Measurements from ENCODE around the gene PRKN.

The PRKN gene

GRCh38 chr6:161815965-161816364 is 911.6 kb downstream of the PRKN start:
- Histone ChIP-seq H3K36me3 (ENCODE audit: control insufficient read depth, insufficient read depth, low read length) (no peaks in the 10 kb centered on the region), H3K27ac (ENCODE audit: low read depth, low read length, severe bottlenecking) (no peak overlapping the region), H3K9me3 (ENCODE audit: control insufficient read depth, low read length) (no peaks in the 10 kb centered on the region), H3K4me3 (ENCODE audit: extremely low read depth, insufficient read depth, low read length, poor library complexity, severe bottlenecking) (no peak overlapping the region), H3K4me1 (ENCODE audit: control insufficient read depth, insufficient read depth, low read length, poor library complexity, severe bottlenecking) (no peaks in the 10 kb centered on the region)
- 66 to 90% methylated on average over 2 to 4 of the region's 4 CpGs for WGBS, 2 experiments (ENCODE audit: insufficient coverage in 2 of 2)

GRCh38 chr6:161813156-161813555 is 914.4 kb downstream of the PRKN start:
- WGBS, 2 experiments (ENCODE audit: insufficient coverage in 2 of 2) = 95 to 96% methylated on average over 4 to 8 of the region's 8 CpGs

GRCh38 chr6:161809971-161810370 is 917.6 kb downstream of the PRKN start:
- WGBS, 2 experiments (ENCODE audit: insufficient coverage in 2 of 2) = no CpG with 5 or more reads among the region's 2 CpGs
- no peak overlapping the region for H3K27ac ChIP-seq (ENCODE audit: low read depth, low read length, severe bottlenecking)

More at GRCh38 chr6:161813156-161813555, 914.4 kb downstream of the PRKN start:
- H3K27ac ChIP-seq (ENCODE audit: low read depth, low read length, severe bottlenecking) = no peak overlapping the region
- H3K36me3 ChIP-seq (ENCODE audit: control insufficient read depth, insufficient read depth, low read length) = no peaks in the 10 kb centered on the region
- H3K4me1 ChIP-seq (ENCODE audit: control insufficient read depth, insufficient read depth, low read length, poor library complexity, severe bottlenecking) = no peaks in the 10 kb centered on the region
- H3K4me3 ChIP-seq (ENCODE audit: extremely low read depth, insufficient read depth, low read length, poor library complexity, severe bottlenecking) = no peak overlapping the region
- H3K9me3 ChIP-seq (ENCODE audit: control insufficient read depth, low read length) = no peaks in the 10 kb centered on the region

GRCh38 chr6:161804838-161805237 is 922.7 kb downstream of the PRKN start:
- no peaks in the 10 kb centered on the region for H3K36me3 ChIP-seq (ENCODE audit: control insufficient read depth, insufficient read depth, low read length)
- H3K4me1 ChIP-seq (ENCODE audit: control insufficient read depth, insufficient read depth, low read length, poor library complexity, severe bottlenecking) = no peaks in the 10 kb centered on the region
- H3K9me3 ChIP-seq (ENCODE audit: control insufficient read depth, low read length) = no peaks in the 10 kb centered on the region
- H3K27ac ChIP-seq (ENCODE audit: low read depth, low read length, severe bottlenecking) = no peak overlapping the region
- H3K4me3 ChIP-seq (ENCODE audit: extremely low read depth, insufficient read depth, low read length, poor library complexity, severe bottlenecking) = no peak overlapping the region
- no CpG with 5 or more reads among the region's 1 CpG for WGBS, 2 experiments (ENCODE audit: insufficient coverage in 2 of 2)

More at GRCh38 chr6:161809971-161810370, 917.6 kb downstream of the PRKN start:
- H3K36me3 ChIP-seq (ENCODE audit: control insufficient read depth, insufficient read depth, low read length) = no peaks in the 10 kb centered on the region
- no peaks in the 10 kb centered on the region for H3K4me1 ChIP-seq (ENCODE audit: control insufficient read depth, insufficient read depth, low read length, poor library complexity, severe bottlenecking)
- no peak overlapping the region for H3K4me3 ChIP-seq (ENCODE audit: extremely low read depth, insufficient read depth, low read length, poor library complexity, severe bottlenecking)
- no peaks in the 10 kb centered on the region for H3K9me3 ChIP-seq (ENCODE audit: control insufficient read depth, low read length)

- no peak overlapping the region for H3K27ac ChIP-seq (ENCODE audit: low read depth, low read length, severe bottlenecking)
- no peaks in the 10 kb centered on the region for H3K4me1 ChIP-seq (ENCODE audit: control insufficient read depth, insufficient read depth, low read length, poor library complexity, severe bottlenecking)
- H3K9me3 ChIP-seq (ENCODE audit: control insufficient read depth, low read length) = no peaks in the 10 kb centered on the region
- no peaks in the 10 kb centered on the region for H3K36me3 ChIP-seq (ENCODE audit: control insufficient read depth, insufficient read depth, low read length)
- WGBS, 2 experiments (ENCODE audit: insufficient coverage in 2 of 2) = 96 to 97% methylated on average over 3 of the region's 3 CpGs
- H3K4me3 ChIP-seq (ENCODE audit: extremely low read depth, insufficient read depth, low read length, poor library complexity, severe bottlenecking) = no peak overlapping the region
Observed at GRCh38 chr6:161803131-161803530, 924.4 kb downstream of the PRKN start.

- Histone ChIP-seq H3K9me3 (ENCODE audit: control insufficient read depth, low read length) (no peaks in the 10 kb centered on the region), H3K27ac (ENCODE audit: low read depth, low read length, severe bottlenecking) (no peak overlapping the region), H3K36me3 (ENCODE audit: control insufficient read depth, insufficient read depth, low read length) (no peaks in the 10 kb centered on the region), H3K4me3 (ENCODE audit: extremely low read depth, insufficient read depth, low read length, poor library complexity, severe bottlenecking) (no peak overlapping the region), H3K4me1 (ENCODE audit: control insufficient read depth, insufficient read depth, low read length, poor library complexity, severe bottlenecking) (no peaks in the 10 kb centered on the region)
- 87 to 94% methylated on average over 6 of the region's 8 CpGs for WGBS, 2 experiments (ENCODE audit: insufficient coverage in 2 of 2)
Observed at GRCh38 chr6:161802231-161802630, 925.3 kb downstream of the PRKN start.

- Histone ChIP-seq H3K9me3 (ENCODE audit: control insufficient read depth, low read length) (no peaks in the 10 kb centered on the region), H3K4me1 (ENCODE audit: control insufficient read depth, insufficient read depth, low read length, poor library complexity, severe bottlenecking) (no peaks in the 10 kb centered on the region), H3K36me3 (ENCODE audit: control insufficient read depth, insufficient read depth, low read length) (no peaks in the 10 kb centered on the region), H3K27ac (ENCODE audit: low read depth, low read length, severe bottlenecking) (no peak overlapping the region), H3K4me3 (ENCODE audit: extremely low read depth, insufficient read depth, low read length, poor library complexity, severe bottlenecking) (no peak overlapping the region)
- WGBS, 2 experiments (ENCODE audit: insufficient coverage in 2 of 2) = 73 to 74% methylated on average over 6 to 7 of the region's 7 CpGs
Observed at GRCh38 chr6:161798844-161799394, 928.6 kb downstream of the PRKN start.

- Histone ChIP-seq H3K9me3 (ENCODE audit: control insufficient read depth, low read length) (no peaks in the 10 kb centered on the region), H3K4me1 (ENCODE audit: control insufficient read depth, insufficient read depth, low read length, poor library complexity, severe bottlenecking) (no peaks in the 10 kb centered on the region), H3K27ac (ENCODE audit: low read depth, low read length, severe bottlenecking) (no peak overlapping the region), H3K4me3 (ENCODE audit: extremely low read depth, insufficient read depth, low read length, poor library complexity, severe bottlenecking) (no peak overlapping the region), H3K36me3 (ENCODE audit: control insufficient read depth, insufficient read depth, low read length) (no peaks in the 10 kb centered on the region)
- WGBS, 2 experiments (ENCODE audit: insufficient coverage in 2 of 2) = no CpG with 5 or more reads among the region's 1 CpG
Observed at GRCh38 chr6:161796681-161797080, 930.9 kb downstream of the PRKN start.

- Histone ChIP-seq H3K9me3 (ENCODE audit: control insufficient read depth, low read length) (no peaks in the 10 kb centered on the region), H3K4me3 (ENCODE audit: extremely low read depth, insufficient read depth, low read length, poor library complexity, severe bottlenecking) (no peak overlapping the region), H3K4me1 (ENCODE audit: control insufficient read depth, insufficient read depth, low read length, poor library complexity, severe bottlenecking) (no peaks in the 10 kb centered on the region), H3K36me3 (ENCODE audit: control insufficient read depth, insufficient read depth, low read length) (no peaks in the 10 kb centered on the region), H3K27ac (ENCODE audit: low read depth, low read length, severe bottlenecking) (no peak overlapping the region)
- 75 to 100% methylated on average over 4 of the region's 8 CpGs for WGBS, 2 experiments (ENCODE audit: insufficient coverage in 2 of 2)
Observed at GRCh38 chr6:161792851-161793493, 934.6 kb downstream of the PRKN start.

GRCh38 chr6:161788531-161788930 is 939.0 kb downstream of the PRKN start:
- 94 to 100% methylated on average over 3 of the region's 4 CpGs for WGBS, 2 experiments (ENCODE audit: insufficient coverage in 2 of 2)
- Histone ChIP-seq H3K4me3 (ENCODE audit: extremely low read depth, insufficient read depth, low read length, poor library complexity, severe bottlenecking) (no peak overlapping the region), H3K27ac (ENCODE audit: low read depth, low read length, severe bottlenecking) (no peak overlapping the region), H3K9me3 (ENCODE audit: control insufficient read depth, low read length) (no peaks in the 10 kb centered on the region), H3K36me3 (ENCODE audit: control insufficient read depth, insufficient read depth, low read length) (no peaks in the 10 kb centered on the region), H3K4me1 (ENCODE audit: control insufficient read depth, insufficient read depth, low read length, poor library complexity, severe bottlenecking) (no peaks in the 10 kb centered on the region)

GRCh38 chr6:161772176-161772575 is 955.4 kb downstream of the PRKN start:
- no peaks in the 10 kb centered on the region for H3K36me3 ChIP-seq (ENCODE audit: control insufficient read depth, insufficient read depth, low read length)
- WGBS, 2 experiments (ENCODE audit: insufficient coverage in 2 of 2) = 84 to 90% methylated on average over 4 to 7 of the region's 7 CpGs

More at GRCh38 chr6:161772176-161772575, 955.4 kb downstream of the PRKN start:
- H3K27ac ChIP-seq (ENCODE audit: low read depth, low read length, severe bottlenecking) = no peak overlapping the region
- H3K4me1 ChIP-seq (ENCODE audit: control insufficient read depth, insufficient read depth, low read length, poor library complexity, severe bottlenecking) = no peaks in the 10 kb centered on the region
- no peaks in the 10 kb centered on the region for H3K9me3 ChIP-seq (ENCODE audit: control insufficient read depth, low read length)
- no peak overlapping the region for H3K4me3 ChIP-seq (ENCODE audit: extremely low read depth, insufficient read depth, low read length, poor library complexity, severe bottlenecking)
